ENCODE data around the gene CCNB1.
"Not testable (repeated sequence)": the region's sequence is repeated elsewhere in the genome, so short reads cannot be mapped to it uniquely, and the experiment has no call there.

CCNB1 gene

GRCh38 chr5:69160651-69161050, 6.3 kb upstream of the CCNB1 start:
- H3K9me3 ChIP-seq (ENCODE audit: severe bottlenecking): no peaks in the 10 kb centered on the region
- ATAC-seq (ENCODE audit: low read depth) (no peak), DNase-seq (ENCODE audit: low spot score) (no peak)
- H3K27me3 ChIP-seq (ENCODE audit: insufficient read depth, poor library complexity, severe bottlenecking): no peaks in the 10 kb centered on the region
- TF ChIP-seq CTCF (IDR thresholded peaks at IDR 0.05; ENCODE audit: poor library complexity, severe bottlenecking): no peak
- H3K27ac ChIP-seq (ENCODE audit: poor library complexity, severe bottlenecking): no peak overlapping the region
- no peaks in the 10 kb centered on the region for H3K4me1 ChIP-seq (ENCODE audit: insufficient read depth, poor library complexity, severe bottlenecking)
- no peaks in the 10 kb centered on the region for H3K36me3 ChIP-seq (ENCODE audit: low read depth)
- H3K4me3 ChIP-seq (ENCODE audit: severe bottlenecking): no peak overlapping the region

- DNase-seq (ENCODE audit: low spot score) (no peak), ATAC-seq (ENCODE audit: low read depth) (no peak)
- no peak for TF ChIP-seq CTCF (IDR thresholded peaks at IDR 0.05; ENCODE audit: poor library complexity, severe bottlenecking)
- peaks cover 17% of the 10 kb centered on the region for H3K4me1 ChIP-seq (ENCODE audit: insufficient read depth, poor library complexity, severe bottlenecking)
- peak overlapping the region; percentile 68 for H3K4me3 ChIP-seq (ENCODE audit: severe bottlenecking)
- H3K27me3 ChIP-seq (ENCODE audit: insufficient read depth, poor library complexity, severe bottlenecking): no peaks in the 10 kb centered on the region
- H3K36me3 ChIP-seq (ENCODE audit: low read depth): peaks cover 49% of the 10 kb centered on the region
- no peaks in the 10 kb centered on the region for H3K9me3 ChIP-seq (ENCODE audit: severe bottlenecking)
- peak overlapping the region; percentile 65 for H3K27ac ChIP-seq (ENCODE audit: poor library complexity, severe bottlenecking)
Measured at GRCh38 chr5:69167493-69167855, 524 bp downstream of the CCNB1 start.

- no peak for ATAC-seq (ENCODE audit: low read depth)
- H3K9me3 ChIP-seq (ENCODE audit: severe bottlenecking): no peaks in the 10 kb centered on the region
- peak overlapping the region; percentile 68 for H3K4me3 ChIP-seq (ENCODE audit: severe bottlenecking)
- H3K27ac ChIP-seq (ENCODE audit: poor library complexity, severe bottlenecking): peak overlapping the region; percentile 65
- no peak for DNase-seq (ENCODE audit: low spot score)
- no peaks in the 10 kb centered on the region for H3K27me3 ChIP-seq (ENCODE audit: insufficient read depth, poor library complexity, severe bottlenecking)
- no peak for TF ChIP-seq CTCF (IDR thresholded peaks at IDR 0.05; ENCODE audit: poor library complexity, severe bottlenecking)
- H3K4me1 ChIP-seq (ENCODE audit: insufficient read depth, poor library complexity, severe bottlenecking): peaks cover 17% of the 10 kb centered on the region
- peaks cover 54% of the 10 kb centered on the region for H3K36me3 ChIP-seq (ENCODE audit: low read depth)
Measured at GRCh38 chr5:69167929-69168328, 979 bp downstream of the CCNB1 start.

DNA sequence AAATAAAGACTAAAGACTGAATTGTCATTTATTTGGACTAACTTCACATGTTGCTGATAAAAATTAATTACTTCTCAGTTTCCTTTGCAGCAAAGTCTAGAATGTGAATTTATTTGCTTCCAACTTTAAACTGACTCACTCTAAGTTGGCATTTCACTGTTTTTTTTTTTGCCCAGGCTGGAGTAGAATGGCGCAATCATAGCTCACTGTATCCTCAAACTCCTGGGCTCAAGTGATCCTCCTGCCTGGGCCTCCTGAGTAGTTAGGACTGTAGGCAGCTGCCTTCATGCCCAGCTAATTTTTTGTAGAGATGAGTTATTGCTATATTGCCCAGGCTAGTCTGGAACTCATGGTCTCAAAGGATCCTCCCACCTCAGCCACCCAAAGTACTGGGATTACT, 3.5 kb downstream of the CCNB1 start:
- TF ChIP-seq CTCF (IDR thresholded peaks at IDR 0.05; ENCODE audit: poor library complexity, severe bottlenecking): no peak
- Histone ChIP-seq H3K9me3 (ENCODE audit: severe bottlenecking) (no peaks in the 10 kb centered on the region), H3K36me3 (ENCODE audit: low read depth) (peaks cover 79% of the 10 kb centered on the region), H3K27me3 (ENCODE audit: insufficient read depth, poor library complexity, severe bottlenecking) (no peaks in the 10 kb centered on the region), H3K27ac (ENCODE audit: poor library complexity, severe bottlenecking) (no peak overlapping the region), H3K4me1 (ENCODE audit: insufficient read depth, poor library complexity, severe bottlenecking) (peaks cover 17% of the 10 kb centered on the region), H3K4me3 (ENCODE audit: severe bottlenecking) (no peak overlapping the region)
- DNase-seq (ENCODE audit: low spot score) (no peak), ATAC-seq (ENCODE audit: low read depth) (no peak)

DNA sequence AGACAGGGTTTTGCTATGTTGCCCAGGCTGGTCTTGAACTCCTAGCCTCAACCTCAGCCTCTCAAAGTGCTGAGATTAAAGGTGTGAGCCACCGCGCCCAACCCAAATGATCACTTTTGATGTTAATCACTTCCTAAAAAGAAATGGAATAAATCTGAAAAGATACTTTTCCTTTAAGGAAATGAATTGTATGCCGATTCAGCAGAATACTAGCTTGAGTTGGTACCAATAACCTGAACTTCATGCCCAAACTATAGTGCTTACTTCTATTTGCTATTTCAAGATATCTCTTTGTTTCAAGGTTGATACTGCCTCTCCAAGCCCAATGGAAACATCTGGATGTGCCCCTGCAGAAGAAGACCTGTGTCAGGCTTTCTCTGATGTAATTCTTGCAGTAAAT, 4.0 kb downstream of the CCNB1 start:
- Histone ChIP-seq H3K9me3 (ENCODE audit: severe bottlenecking) (no peaks in the 10 kb centered on the region), H3K27me3 (ENCODE audit: insufficient read depth, poor library complexity, severe bottlenecking) (no peaks in the 10 kb centered on the region), H3K4me3 (ENCODE audit: severe bottlenecking) (no peak overlapping the region), H3K4me1 (ENCODE audit: insufficient read depth, poor library complexity, severe bottlenecking) (peaks cover 17% of the 10 kb centered on the region), H3K36me3 (ENCODE audit: low read depth) (peaks cover 84% of the 10 kb centered on the region), H3K27ac (ENCODE audit: poor library complexity, severe bottlenecking) (no peak overlapping the region)
- no peak for TF ChIP-seq CTCF (IDR thresholded peaks at IDR 0.05; ENCODE audit: poor library complexity, severe bottlenecking)
- ATAC-seq (ENCODE audit: low read depth) (no peak), DNase-seq (ENCODE audit: low spot score) (no peak)

DNA sequence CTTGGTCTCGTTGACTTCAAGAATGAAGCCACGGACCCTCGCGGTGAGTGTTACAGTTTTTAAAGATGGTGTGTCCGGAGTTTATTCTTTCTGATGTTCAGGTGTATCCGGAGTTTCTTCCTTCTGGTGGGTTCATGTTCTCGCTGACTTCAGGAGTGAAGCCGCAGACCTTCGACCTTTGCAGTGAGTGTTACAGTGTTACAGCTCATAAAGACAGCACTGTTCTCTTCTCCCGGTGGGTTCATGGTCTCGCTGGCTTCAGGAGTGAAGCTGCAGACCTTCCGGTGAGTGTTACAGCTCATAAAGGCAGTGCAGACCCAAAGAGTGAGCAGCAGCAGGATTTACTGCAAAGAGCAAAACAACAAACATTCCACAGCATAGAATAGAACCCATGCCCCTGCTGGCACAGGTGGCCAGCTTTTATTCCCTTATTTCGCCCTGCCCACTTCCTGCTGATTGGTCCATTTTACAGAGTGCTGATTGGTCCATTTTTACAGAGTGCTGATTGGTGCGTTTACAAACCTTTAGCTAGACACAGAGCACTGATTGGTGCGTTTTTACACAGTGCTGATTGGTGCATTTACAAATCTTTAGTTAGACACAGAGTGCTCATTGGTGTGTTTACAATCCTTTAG, 14.8 kb downstream of the CCNB1 start:
- not testable (repeated sequence) for DNase-seq (ENCODE audit: low spot score); H3K27me3 ChIP-seq (ENCODE audit: insufficient read depth, poor library complexity, severe bottlenecking); H3K27ac ChIP-seq (ENCODE audit: poor library complexity, severe bottlenecking); H3K9me3 ChIP-seq (ENCODE audit: severe bottlenecking); H3K4me3 ChIP-seq (ENCODE audit: severe bottlenecking); ATAC-seq (ENCODE audit: low read depth); H3K4me1 ChIP-seq (ENCODE audit: insufficient read depth, poor library complexity, severe bottlenecking)
- peaks cover 18% of the 10 kb centered on the region for H3K36me3 ChIP-seq (ENCODE audit: low read depth)

Measured in RWPE2 (cell line).